Measurements from ENCODE around the gene SEZ6L.

- no peak for TF ChIP-seq ZNF274 (IDR thresholded peaks at IDR 0.05; ENCODE audit: low read depth, low read length)
- TF ChIP-seq YY1 (IDR thresholded peaks at IDR 0.05; ENCODE audit: insufficient read depth, insufficient read length), result no peak
These were observed 335 bp upstream of the SEZ6L start for GRCh38 chr22:26168939-26169314.
